Neural cell (in vitro differentiated cells): Measurements from ENCODE around the gene PLCXD3. TPM values are rescaled to one million over a fixed set of nuclear protein-coding genes. Genes with fewer than 3 reads are reported as not detected.

Experiments used
- H2AFZ ChIP-seq: fragments of 200-600, 300-800 bp; sonication (generic), shearing (Covaris generic); 2 replicates; pipeline ENCODE4 v1.6.0; 2014; ENCODE audit warnings: low read depth, mild to moderate bottlenecking, antibody characterized with exemption, low read length, moderate library complexity
- H3F3A ChIP-seq: fragments of 200-600 bp; shearing (Covaris generic); 2 replicates; pipeline ENCODE4 v1.6.1; 2016; ENCODE audit warnings: mild to moderate bottlenecking, moderate library complexity, mixed read lengths, antibody characterized with exemption, low read length; ENCODE audit not compliant: insufficient read depth, poor library complexity, severe bottlenecking
- H3K27ac ChIP-seq: fragments of 200-600, 300-800 bp; sonication (generic), shearing (Covaris generic); 2 replicates; pipeline ENCODE4 v1.5.1; 2014; ENCODE audit warnings: mild to moderate bottlenecking, low read length, moderate library complexity
- H3K27me3 ChIP-seq: fragments of 300-800, 200-600 bp; sonication (generic), shearing (Covaris generic); 2 replicates; pipeline ENCODE4 v1.6.0; 2014; ENCODE audit warnings: mild to moderate bottlenecking, low read depth, low read length, moderate library complexity; ENCODE audit not compliant: insufficient read depth
- H3K36me3 ChIP-seq: fragments of 300-800, 200-600 bp; sonication (generic), shearing (Covaris generic); 2 replicates; pipeline ENCODE4 v1.5.1; 2014; ENCODE audit warnings: mild to moderate bottlenecking, antibody characterized with exemption, low read length, moderate library complexity; ENCODE audit not compliant: insufficient read depth
- H3K4me2 ChIP-seq: fragments of 300-800, 200-600 bp; sonication (generic), shearing (Covaris generic); 2 replicates; pipeline ENCODE4 v1.6.0; 2014; ENCODE audit warnings: mild to moderate bottlenecking, low read length
- H3K4me3 ChIP-seq: fragments of 300-800, 200-600 bp; sonication (generic), shearing (Covaris generic); 2 replicates; pipeline ENCODE4 v1.5.1; 2014; ENCODE audit warnings: mild to moderate bottlenecking, low read length, moderate library complexity
- H3K79me2 ChIP-seq: fragments of 200-600 bp; shearing (Covaris generic); replicated peaks from 2 replicates; pipeline ENCODE4 v1.6.0; 2014; ENCODE audit warnings: mild to moderate bottlenecking, low read length, moderate library complexity; ENCODE audit not compliant: insufficient read depth
- H3K9ac ChIP-seq: fragments of 300-800, 200-600 bp; sonication (generic), shearing (Covaris generic); 2 replicates; pipeline ENCODE4 v1.6.1; 2016; ENCODE audit warnings: mild to moderate bottlenecking, low read length, mixed read lengths
- H3K9me2 ChIP-seq: fragments of 200-600 bp; shearing (Covaris generic); 2 replicates; pipeline ENCODE4 v1.6.1; 2016; ENCODE audit warnings: mild to moderate bottlenecking, low read length, mixed read lengths; ENCODE audit not compliant: insufficient read depth
- H3K9me3 ChIP-seq: fragments of 200-600, 300-800 bp; sonication (generic), shearing (Covaris generic); 2 replicates; pipeline ENCODE4 v1.6.1; 2016; ENCODE audit warnings: mild to moderate bottlenecking, mixed run types, low read length, moderate library complexity, mixed read lengths
- H4K20me1 ChIP-seq: fragments of 200-600 bp; shearing (Covaris generic); 2 replicates; pipeline ENCODE4 v1.6.1; 2016; ENCODE audit warnings: mild to moderate bottlenecking, mixed run types; ENCODE audit not compliant: insufficient read depth
- EP300 ChIP-seq: fragments of 450-650 bp; conservative IDR thresholded peaks from 2 replicates; pipeline ENCODE4 v1.6.1; 2014; ENCODE audit warnings: antibody characterized with exemption, mild to moderate bottlenecking, moderate library complexity; ENCODE audit not compliant: poor library complexity, severe bottlenecking
- EZH2 ChIP-seq: fragments of 200-600, 300-800 bp; shearing (Covaris generic), sonication (generic); IDR thresholded peaks from 2 replicates; pipeline ENCODE4 v1.6.1; 2014; ENCODE audit warnings: antibody characterized with exemption, low read length, borderline replicate concordance, mild to moderate bottlenecking; ENCODE audit not compliant: insufficient read depth, poor library complexity, severe bottlenecking
- MXI1 ChIP-seq: fragments of 450-650 bp; conservative IDR thresholded peaks from 2 replicates; pipeline ENCODE4 v1.6.1; 2014; ENCODE audit warnings: antibody characterized with exemption, mild to moderate bottlenecking; ENCODE audit not compliant: poor library complexity, severe bottlenecking
- POLR2AphosphoS5 ChIP-seq: IDR thresholded peaks from 2 replicates; pipeline ENCODE4 v1.6.1; 2012
- RAD21 ChIP-seq: fragments of 450-650 bp; conservative IDR thresholded peaks from 2 replicates; pipeline ENCODE4 v1.6.1; 2014; ENCODE audit warnings: antibody characterized with exemption, mild to moderate bottlenecking, moderate library complexity
- SMC3 ChIP-seq: fragments of 450-650 bp; conservative IDR thresholded peaks from 2 replicates; pipeline ENCODE4 v1.6.1; 2014; ENCODE audit warnings: antibody characterized with exemption, mild to moderate bottlenecking, moderate library complexity; ENCODE audit not compliant: poor library complexity
- TAF1 ChIP-seq: IDR thresholded peaks from 2 replicates; pipeline ENCODE4 v1.6.1; 2012; ENCODE audit warnings: low read depth
- polyA plus RNA-seq: library from polyadenylated mRNA; depleted of rRNA; stranded (reverse); fragments of >200 nt; gene quantifications from 2 replicates; pipeline ENCODE4 v1.2.3, GENCODE V29; 2014
- TF ChIP-seq, protein P1 (sequence below): IDR thresholded peaks from 2 replicates; pipeline ENCODE4 v1.6.1; 2012; ENCODE audit warnings: borderline replicate concordance
- TF ChIP-seq, protein P2 (sequence below): fragments of 450-650 bp; IDR thresholded peaks from 2 replicates; pipeline ENCODE4 v1.5.1; 2014; ENCODE audit warnings: antibody characterized with exemption, mild to moderate bottlenecking, moderate library complexity; ENCODE audit not compliant: poor library complexity, severe bottlenecking

PLCXD3 gene
- polyA plus RNA-seq, 1 donor from 2014 or later = 6.6 TPM

DNA sequence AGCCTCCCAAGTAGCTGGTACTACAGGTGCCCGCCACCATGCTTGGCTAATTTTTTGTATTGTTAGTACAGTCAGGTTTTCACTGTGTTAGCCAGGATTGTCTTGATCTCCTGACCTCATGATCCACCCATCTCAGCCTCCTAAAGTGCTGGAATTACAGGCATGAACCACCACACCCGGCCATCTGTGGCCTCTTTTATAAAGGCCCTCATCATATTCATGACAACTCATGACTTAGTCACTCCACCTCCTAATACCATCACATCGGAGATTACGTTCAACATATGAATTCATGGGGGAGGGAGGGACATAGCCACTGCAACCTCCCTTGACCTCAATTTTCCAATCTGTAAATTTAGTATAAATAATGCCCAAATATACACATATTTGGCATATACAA is 27.2 kb upstream of the PLCXD3 start:
- Histone ChIP-seq H3K9me3 (no peaks in the 10 kb centered on the region), H4K20me1 (no peaks in the 10 kb centered on the region)

DNA sequence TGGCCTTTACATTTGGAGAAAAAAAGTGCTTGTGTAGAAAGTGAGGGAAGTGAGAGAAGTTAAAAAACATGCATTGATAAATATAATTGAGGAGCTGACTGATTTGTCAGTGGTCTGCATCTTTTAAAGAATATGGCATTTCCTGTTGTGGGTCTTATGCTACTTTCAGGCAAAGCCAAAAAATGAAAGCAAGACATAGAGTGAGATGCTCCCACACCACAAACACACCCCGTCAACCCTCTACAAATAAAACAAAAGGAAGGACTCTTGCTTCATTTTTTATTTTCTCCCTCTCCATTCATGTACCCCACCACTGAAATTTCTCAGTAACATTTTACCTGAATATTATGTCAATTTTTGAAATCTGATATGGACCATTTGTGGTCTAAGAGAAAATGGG is 22.1 kb upstream of the PLCXD3 start:
- no peak overlapping the region for H3K27ac ChIP-seq
- no peaks in the 10 kb centered on the region for H3F3A ChIP-seq
- H3K9me3 ChIP-seq = no peaks in the 10 kb centered on the region
- no peak overlapping the region for H3K4me3 ChIP-seq
- no peaks in the 10 kb centered on the region for H3K27me3 ChIP-seq
- H3K9me2 ChIP-seq = no peaks in the 10 kb centered on the region
- no peaks in the 10 kb centered on the region for H3K36me3 ChIP-seq
- H2AFZ ChIP-seq = no peak overlapping the region
- H4K20me1 ChIP-seq = no peaks in the 10 kb centered on the region
- H3K79me2 ChIP-seq = no peaks in the 10 kb centered on the region
- no peak overlapping the region for H3K4me2 ChIP-seq
- TF ChIP-seq EP300 (no peak), POLR2AphosphoS5 (no peak), MXI1 (no peak), EZH2 (no peak), TAF1 (no peak), RAD21 (no peak), SMC3 (no peak)
- TF ChIP-seq, protein P1, sequence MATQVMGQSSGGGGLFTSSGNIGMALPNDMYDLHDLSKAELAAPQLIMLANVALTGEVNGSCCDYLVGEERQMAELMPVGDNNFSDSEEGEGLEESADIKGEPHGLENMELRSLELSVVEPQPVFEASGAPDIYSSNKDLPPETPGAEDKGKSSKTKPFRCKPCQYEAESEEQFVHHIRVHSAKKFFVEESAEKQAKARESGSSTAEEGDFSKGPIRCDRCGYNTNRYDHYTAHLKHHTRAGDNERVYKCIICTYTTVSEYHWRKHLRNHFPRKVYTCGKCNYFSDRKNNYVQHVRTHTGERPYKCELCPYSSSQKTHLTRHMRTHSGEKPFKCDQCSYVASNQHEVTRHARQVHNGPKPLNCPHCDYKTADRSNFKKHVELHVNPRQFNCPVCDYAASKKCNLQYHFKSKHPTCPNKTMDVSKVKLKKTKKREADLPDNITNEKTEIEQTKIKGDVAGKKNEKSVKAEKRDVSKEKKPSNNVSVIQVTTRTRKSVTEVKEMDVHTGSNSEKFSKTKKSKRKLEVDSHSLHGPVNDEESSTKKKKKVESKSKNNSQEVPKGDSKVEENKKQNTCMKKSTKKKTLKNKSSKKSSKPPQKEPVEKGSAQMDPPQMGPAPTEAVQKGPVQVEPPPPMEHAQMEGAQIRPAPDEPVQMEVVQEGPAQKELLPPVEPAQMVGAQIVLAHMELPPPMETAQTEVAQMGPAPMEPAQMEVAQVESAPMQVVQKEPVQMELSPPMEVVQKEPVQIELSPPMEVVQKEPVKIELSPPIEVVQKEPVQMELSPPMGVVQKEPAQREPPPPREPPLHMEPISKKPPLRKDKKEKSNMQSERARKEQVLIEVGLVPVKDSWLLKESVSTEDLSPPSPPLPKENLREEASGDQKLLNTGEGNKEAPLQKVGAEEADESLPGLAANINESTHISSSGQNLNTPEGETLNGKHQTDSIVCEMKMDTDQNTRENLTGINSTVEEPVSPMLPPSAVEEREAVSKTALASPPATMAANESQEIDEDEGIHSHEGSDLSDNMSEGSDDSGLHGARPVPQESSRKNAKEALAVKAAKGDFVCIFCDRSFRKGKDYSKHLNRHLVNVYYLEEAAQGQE = no peak
- TF ChIP-seq, protein P2, sequence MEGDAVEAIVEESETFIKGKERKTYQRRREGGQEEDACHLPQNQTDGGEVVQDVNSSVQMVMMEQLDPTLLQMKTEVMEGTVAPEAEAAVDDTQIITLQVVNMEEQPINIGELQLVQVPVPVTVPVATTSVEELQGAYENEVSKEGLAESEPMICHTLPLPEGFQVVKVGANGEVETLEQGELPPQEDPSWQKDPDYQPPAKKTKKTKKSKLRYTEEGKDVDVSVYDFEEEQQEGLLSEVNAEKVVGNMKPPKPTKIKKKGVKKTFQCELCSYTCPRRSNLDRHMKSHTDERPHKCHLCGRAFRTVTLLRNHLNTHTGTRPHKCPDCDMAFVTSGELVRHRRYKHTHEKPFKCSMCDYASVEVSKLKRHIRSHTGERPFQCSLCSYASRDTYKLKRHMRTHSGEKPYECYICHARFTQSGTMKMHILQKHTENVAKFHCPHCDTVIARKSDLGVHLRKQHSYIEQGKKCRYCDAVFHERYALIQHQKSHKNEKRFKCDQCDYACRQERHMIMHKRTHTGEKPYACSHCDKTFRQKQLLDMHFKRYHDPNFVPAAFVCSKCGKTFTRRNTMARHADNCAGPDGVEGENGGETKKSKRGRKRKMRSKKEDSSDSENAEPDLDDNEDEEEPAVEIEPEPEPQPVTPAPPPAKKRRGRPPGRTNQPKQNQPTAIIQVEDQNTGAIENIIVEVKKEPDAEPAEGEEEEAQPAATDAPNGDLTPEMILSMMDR = no peak
- H3K9ac ChIP-seq = no peak overlapping the region

More for the DNA sequence above, 27.2 kb upstream of the PLCXD3 start:
- Histone ChIP-seq H2AFZ (no peak overlapping the region), H3K9ac (no peak overlapping the region), H3K4me3 (no peak overlapping the region), H3F3A (no peaks in the 10 kb centered on the region), H3K27me3 (no peaks in the 10 kb centered on the region), H3K27ac (no peak overlapping the region), H3K79me2 (no peaks in the 10 kb centered on the region), H3K36me3 (no peaks in the 10 kb centered on the region), H3K9me2 (no peaks in the 10 kb centered on the region), H3K4me2 (no peak overlapping the region)
- TF ChIP-seq POLR2AphosphoS5 (no peak), EZH2 (no peak), RAD21 (no peak)
